Measurements from ENCODE around the gene JMJD8. TPM values are rescaled to one million over a fixed set of nuclear protein-coding genes. Genes with fewer than 3 reads are reported as not detected.
"Not testable (repeated sequence)": the region's sequence is repeated elsewhere in the genome, so short reads cannot be mapped to it uniquely, and the experiment has no call there.

The JMJD8 gene
- total RNA-seq, 1 donor from 2014 or later, result 37.2 TPM

DNA sequence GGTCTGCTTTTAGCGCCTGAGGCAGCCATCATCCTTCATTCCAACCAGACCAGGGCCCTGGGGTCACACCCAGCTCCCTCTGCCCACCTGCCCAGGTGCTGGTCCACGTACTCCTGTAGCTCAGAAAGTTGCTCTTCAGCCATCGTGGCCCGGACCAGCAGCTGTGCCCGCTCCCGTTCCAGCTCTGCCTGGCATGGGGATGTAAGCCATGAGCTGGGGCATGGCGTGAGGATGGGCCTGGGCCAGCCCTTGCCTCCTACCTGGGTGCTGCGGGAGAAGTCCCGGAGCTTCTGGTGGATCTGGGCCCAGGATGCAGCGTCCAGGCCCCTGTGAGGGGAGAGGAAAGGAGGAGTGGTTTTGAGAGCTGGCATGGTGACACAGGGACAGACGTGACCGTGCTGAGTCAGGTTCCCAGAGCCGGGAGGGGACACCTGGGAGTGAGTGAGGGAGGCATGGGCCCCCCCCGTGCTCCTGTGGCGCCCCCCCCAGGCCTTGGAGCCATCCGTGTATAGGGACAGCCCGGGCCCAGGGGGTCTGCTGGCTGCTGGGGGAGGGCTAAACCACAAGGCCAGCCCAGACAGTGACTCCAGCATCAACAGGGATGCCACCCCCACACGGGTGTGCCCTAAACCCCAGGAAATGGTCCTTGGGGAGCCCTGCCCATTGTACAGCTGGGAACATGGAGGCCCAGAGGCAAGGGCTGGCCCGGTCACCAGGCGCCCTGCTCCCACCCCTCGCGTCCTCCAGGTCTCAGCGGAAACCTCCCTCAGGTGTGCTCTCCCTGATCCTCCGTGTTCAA lies 38.9 kb upstream of the JMJD8 start:
- intact Hi-C loops (cut with micrococcal nuclease), result no loop called here

GRCh38 chr16:721765-722540 lies 37.8 kb upstream of the JMJD8 start:
- intact Hi-C loops (cut with micrococcal nuclease), result no loop called here

GRCh38 chr16:720990-721764 lies 37.0 kb upstream of the JMJD8 start, which contains the start of gene ANTKMT:
TSS of gene ANTKMT (plus strand) at chr16:721146. CDS start at chr16:721275, 129 bp downstream.
- intact Hi-C loops (cut with micrococcal nuclease), result no loop called here

DNA sequence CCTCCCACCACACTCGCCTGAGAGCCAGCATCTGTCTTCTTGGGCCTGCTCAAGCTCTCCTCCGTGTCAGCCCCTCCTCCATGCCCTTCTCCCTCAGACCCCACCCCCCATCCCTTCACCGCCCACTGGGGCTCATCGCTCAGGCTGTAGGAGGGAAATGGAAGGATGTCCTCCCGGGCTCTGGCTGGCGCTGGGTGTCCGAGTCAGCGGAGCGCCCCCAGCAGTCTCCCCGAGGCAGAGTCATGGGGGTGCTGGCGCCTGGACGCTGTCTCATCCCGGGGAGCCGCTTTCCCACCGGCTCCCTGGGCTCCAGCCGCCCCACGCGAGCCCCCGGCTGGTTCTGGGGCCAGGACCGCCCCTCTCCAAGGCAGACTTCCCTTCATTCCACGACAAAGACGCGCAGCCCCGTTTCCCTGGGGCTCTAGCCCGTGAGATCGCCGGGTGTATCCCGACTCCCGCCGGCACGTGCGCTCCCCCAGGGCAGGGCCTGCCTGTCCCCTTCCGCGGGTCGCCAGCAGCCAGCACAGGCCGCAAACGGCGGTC lies 36.4 kb upstream of the JMJD8 start:
- intact Hi-C loops (cut with micrococcal nuclease), result no loop called here

DNA sequence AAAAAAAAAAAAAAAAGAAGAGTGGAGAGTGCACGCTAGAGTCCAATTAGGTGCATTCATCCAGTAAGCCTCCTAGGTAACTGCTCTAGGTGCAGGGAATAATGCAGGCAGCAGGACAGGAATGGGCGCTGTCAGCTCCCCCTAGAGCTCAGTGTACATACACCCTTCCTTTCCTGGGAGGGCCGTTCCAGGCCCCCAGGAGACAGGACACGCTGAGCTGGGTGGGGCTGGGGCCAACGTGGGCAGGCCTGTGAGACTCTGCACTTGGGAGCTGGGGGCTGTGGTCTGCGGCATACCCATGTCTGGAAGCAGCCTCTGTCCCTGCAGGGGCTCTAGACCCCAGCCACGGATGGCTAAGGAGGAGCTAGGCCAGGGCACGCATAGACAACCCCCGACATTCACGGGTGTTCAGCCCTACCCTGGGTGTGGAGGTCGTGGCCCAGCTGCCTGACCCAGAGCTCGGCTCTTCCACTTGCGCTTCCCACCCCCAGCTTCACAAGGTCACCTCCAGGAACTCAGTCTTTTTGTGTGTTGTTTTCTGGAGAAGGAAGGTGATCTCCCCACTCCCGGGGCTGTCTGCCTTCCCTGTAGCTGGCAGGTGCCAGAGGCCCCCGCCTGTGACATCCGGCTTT lies 35.8 kb upstream of the JMJD8 start:
- intact Hi-C loops (cut with micrococcal nuclease), result no loop called here

- intact Hi-C loops (cut with micrococcal nuclease), result no loop called here
Measured at GRCh38 chr16:718922-719321, 34.8 kb upstream of the JMJD8 start.

DNA sequence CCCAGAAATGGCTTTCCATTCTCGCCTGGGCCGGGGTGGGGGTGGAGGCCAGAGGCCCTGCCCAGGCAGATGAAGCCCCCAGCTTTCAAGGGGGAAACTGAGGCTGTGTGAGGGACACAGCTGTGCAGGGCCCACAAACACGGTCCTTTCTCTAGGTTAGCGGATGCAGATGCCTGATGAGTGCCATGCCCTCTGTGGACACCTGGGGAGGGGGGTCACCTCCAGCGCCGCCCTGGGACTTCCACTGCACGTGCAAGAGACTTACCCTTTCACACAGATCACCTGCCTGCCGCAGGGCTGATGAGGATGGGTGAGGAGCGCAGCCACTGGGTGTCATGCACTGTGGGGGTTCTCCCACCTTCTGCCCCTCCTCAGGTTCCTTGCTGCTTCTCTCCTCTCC lies 34.3 kb upstream of the JMJD8 start:
- intact Hi-C loops (cut with micrococcal nuclease), result no loop called here

DNA sequence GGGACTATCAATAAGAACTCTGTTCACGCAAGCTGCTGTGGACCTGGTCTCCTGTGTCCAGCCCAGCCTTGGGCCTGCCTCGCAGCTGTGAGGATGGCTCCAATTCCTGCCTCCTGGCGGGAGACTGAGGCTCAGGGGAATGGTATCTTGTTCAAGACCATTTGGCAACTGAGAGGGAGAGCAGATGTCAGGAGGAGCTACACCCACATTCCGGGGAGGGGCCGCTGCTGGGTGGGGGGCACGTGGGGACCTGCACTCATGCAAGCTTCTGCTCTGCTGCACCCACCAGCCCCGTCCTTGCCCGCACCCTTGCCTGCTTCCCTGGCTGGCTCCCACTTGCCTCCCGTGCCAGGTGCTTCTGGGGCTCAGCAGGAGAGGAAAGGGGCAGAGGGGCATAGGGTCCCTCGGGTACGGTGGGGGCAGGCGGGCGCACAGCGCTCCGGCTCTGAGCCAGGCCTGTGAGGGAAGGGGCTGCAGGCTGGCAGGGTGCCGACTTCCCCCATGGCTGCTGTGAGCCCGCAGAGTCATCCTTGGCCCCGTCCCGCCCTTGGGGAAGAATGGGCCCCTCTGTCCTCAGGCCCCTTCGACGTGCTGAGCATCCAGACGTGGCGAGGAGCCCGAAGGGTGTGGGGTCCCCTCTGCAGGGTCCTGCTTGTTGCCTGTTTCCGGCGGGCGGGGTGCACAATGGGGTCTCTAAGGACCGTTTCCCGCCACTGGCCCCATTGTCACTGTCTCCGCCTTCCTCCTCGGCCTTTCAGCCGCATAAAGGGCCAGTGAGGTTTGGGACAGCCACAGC lies 33.5 kb upstream of the JMJD8 start:
- intact Hi-C loops (cut with micrococcal nuclease), result no loop called here

GRCh38 chr16:716768-717325 lies 32.7 kb upstream of the JMJD8 start:
- intact Hi-C loops (cut with micrococcal nuclease), result no loop called here

- intact Hi-C loops (cut with micrococcal nuclease), result no loop called here
Measured at GRCh38 chr16:716200-716568, 32.0 kb upstream of the JMJD8 start.

DNA sequence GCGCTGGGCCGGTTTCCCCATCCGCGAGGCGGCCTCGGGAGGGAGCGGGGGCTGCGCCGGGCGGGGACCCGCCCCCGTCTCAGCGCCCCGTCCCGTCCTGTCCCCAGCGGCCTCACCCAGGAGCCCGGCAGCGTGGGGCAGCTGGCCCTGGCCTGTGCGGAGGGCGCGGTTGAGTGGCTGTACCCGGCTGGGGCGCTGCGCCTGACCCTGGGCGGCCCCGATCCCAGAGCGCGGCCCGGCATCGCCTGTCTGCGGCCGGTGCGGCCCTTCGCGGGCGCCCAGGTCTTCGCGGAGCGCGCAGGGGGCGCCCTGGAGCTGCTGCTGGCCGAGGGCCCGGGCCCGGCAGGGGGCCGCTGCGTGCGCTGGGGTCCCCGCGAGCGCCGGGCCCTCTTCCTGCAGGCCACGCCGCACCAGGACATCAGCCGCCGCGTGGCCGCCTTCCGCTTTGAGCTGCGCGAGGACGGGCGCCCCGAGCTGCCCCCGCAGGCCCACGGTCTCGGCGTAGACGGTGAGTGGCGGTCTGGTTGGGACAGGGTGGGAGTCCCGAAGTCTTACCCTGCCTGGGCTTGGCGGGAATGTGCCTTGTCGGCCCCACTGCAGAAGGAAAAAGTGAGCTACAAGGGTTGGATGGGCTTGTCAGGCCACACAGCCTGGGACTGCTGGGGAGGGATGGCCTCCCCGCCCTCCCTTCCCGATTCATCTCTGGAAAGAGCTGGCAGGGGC lies 31.5 kb upstream of the JMJD8 start:
- intact Hi-C loops (cut with micrococcal nuclease), result loop anchor here (2.0 kb wide), 1 partner anchor 25 kb away; the partner anchor contains the start of gene CIAO3

GRCh38 chr16:714558-715476 lies 30.7 kb upstream of the JMJD8 start, which contains the start of gene METRN:
TSS of gene METRN (plus strand) at chr16:715118. CDS start at chr16:715290, 172 bp downstream.
- intact Hi-C loops (cut with micrococcal nuclease), result loop anchor here (2.0 kb wide), 1 partner anchor 26 kb away; the partner anchor contains the start of gene CIAO3

GRCh38 chr16:714079-714478 lies 29.9 kb upstream of the JMJD8 start:
- intact Hi-C loops (cut with micrococcal nuclease), result loop anchor here (2.0 kb wide), 1 partner anchor 27 kb away; the partner anchor contains the start of gene CIAO3

GRCh38 chr16:712740-713250 lies 28.7 kb upstream of the JMJD8 start:
- intact Hi-C loops (cut with micrococcal nuclease), result not testable (repeated sequence)

DNA sequence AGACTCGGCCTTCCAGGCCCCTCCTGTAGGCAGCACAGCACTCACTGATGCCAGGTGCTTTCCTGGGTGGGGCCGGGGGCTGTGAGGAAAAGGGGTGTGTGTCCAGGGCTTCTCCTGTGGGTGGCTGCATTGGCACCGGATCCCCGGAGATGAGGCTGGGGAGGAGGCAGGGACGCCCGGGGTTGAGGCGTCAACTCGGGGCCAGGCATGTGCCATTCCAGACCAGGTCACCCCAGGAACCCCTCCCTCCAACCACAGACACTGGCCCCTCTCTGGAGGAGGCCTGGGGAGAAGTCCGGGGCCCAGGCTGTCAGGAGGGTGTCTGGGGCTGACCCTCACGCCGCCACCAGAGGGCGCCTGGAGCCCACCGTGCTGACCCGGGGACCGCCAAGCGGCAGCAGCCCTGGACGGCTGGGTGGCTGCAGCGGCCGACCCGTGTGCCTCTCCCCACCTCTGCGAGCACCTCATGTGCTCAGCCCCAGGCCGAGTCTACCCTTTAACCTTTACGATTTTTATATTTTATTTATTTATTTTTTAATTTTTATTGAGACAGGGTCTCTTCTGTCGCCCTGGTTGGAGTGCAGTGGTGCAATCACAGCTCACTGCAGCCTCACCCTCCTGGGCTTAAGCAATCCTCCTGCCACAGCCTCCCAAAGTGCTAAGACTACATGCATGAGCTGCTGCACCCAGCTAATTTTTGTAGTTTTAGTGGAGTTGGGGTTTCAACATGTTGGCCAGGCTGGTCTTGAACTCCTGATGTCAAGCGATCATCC lies 27.6 kb upstream of the JMJD8 start:
- intact Hi-C loops (cut with micrococcal nuclease), result loop anchor here (1.0 kb wide), 1 partner anchor 74 kb away; no protein-coding TSS in a partner anchor

DNA sequence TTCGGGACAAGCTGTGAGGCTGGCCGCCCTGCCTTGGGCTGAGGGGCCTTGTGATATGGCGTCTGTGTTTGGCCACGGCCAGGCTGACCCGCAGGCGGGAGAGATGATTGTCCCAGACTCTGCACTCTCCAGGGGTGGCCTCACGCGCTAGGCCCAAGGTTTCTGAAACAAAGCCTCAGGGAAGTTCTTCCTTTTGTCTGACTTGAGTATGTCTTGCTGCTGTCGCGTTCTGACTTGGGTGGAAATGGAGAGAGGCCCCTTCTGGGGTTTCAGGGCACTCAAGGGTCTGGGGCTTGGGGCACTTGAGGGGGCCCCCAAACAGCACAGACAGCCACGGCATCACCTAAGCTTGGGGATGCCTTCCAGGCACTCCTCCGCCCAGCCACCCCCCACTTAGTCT lies 26.9 kb upstream of the JMJD8 start:
- intact Hi-C loops (cut with micrococcal nuclease), result loop anchor here (1.0 kb wide), 1 partner anchor 74 kb away; no protein-coding TSS in a partner anchor
